PC-3 (cell line): ENCODE measurements around the gene AKT1. TPM values are rescaled to one million over a fixed set of nuclear protein-coding genes. Genes with fewer than 3 reads are reported as not detected.

Source experiments
- ATAC-seq: fragments of 200-7000 bp; cut with Tn5 transposase; 2 replicates; pipeline ENCODE4 v1.9.1; 2020; ENCODE audit warnings: mild to moderate bottlenecking, moderate library complexity
- BruUV-seq: library from RNA; stranded (reverse); fragments of 400-500 nt; replicated peaks from 2 replicates; lab custom pipeline; 2021; lab: Mats Ljungman, UMichigan
- CTCF ChIA-PET: fragments of 300-600 bp; sonication (Branson Sonifier 250); formaldehyde crosslinking; loops from one replicate; lab custom pipeline; 2022; ENCODE audit warnings: antibody characterized with exemption; lab: Charles Lee
- POLR2A ChIA-PET: fragments of 300-600 bp; sonication (Branson Sonifier 250); formaldehyde crosslinking; loops from one replicate; lab custom pipeline; 2022; ENCODE audit warnings: antibody characterized with exemption; ENCODE audit not compliant: unreplicated experiment; lab: Charles Lee
- DNase-seq: peaks from one replicate; pipeline ENCODE4 v3.0.0-alpha.2; 2015
- H2AFZ ChIP-seq: fragments of 300-600 bp; sonication (generic); 2 replicates; pipeline ENCODE4 v1.6.0; 2016; ENCODE audit warnings: antibody characterized with exemption, low read length
- H3F3A ChIP-seq: fragments of 300-600 bp; sonication (generic); one replicate; pipeline ENCODE4 v1.6.0; 2017; ENCODE audit warnings: antibody characterized with exemption, low read length, control low read depth, mild to moderate bottlenecking; ENCODE audit not compliant: unreplicated experiment
- H3K27ac ChIP-seq: fragments of 300-600 bp; sonication (generic); 2 replicates; pipeline ENCODE4 v1.5.1; 2016; ENCODE audit warnings: mild to moderate bottlenecking, low read length
- H3K27me3 ChIP-seq: fragments of 300-600 bp; sonication (generic); 2 replicates; pipeline ENCODE4 v1.6.1; 2016; ENCODE audit warnings: low read length, mixed read lengths
- H3K36me3 ChIP-seq: fragments of 300-600 bp; sonication (generic); 2 replicates; pipeline ENCODE4 v1.6.1; 2016; ENCODE audit warnings: low read depth, mixed run types, low read length, mixed read lengths
- H3K4me1 ChIP-seq: fragments of 300-600 bp; sonication (generic); 2 replicates; pipeline ENCODE4 v1.5.1; 2016; ENCODE audit warnings: low read length; ENCODE audit not compliant: insufficient read depth
- H3K4me2 ChIP-seq: fragments of 300-600 bp; sonication (generic); 2 replicates; pipeline ENCODE4 v1.6.0; 2016; ENCODE audit warnings: low read length
- H3K4me3 ChIP-seq: fragments of 300-600 bp; sonication (generic); 2 replicates; pipeline ENCODE4 v1.5.1; 2016; ENCODE audit warnings: mild to moderate bottlenecking, low read length, mixed read lengths
- H3K79me2 ChIP-seq: fragments of 300-600 bp; sonication (generic); 2 replicates; pipeline ENCODE4 v1.6.1; 2017; ENCODE audit warnings: low read length, mixed read lengths
- H3K9ac ChIP-seq: fragments of 300-600 bp; sonication (generic); 2 replicates; pipeline ENCODE4 v1.6.0; 2016; ENCODE audit warnings: mild to moderate bottlenecking, low read length
- H3K9me2 ChIP-seq: fragments of 300-600 bp; sonication (generic); replicated peaks from 2 replicates; pipeline ENCODE4 v1.6.1; 2016; ENCODE audit warnings: mixed run types, low read length, mixed read lengths
- H3K9me3 ChIP-seq: fragments of 300-600 bp; sonication (generic); 2 replicates; pipeline ENCODE4 v1.6.1; 2016; ENCODE audit warnings: low read length, mixed read lengths
- H4K20me1 ChIP-seq: fragments of 300-600 bp; sonication (generic); 2 replicates; pipeline ENCODE4 v1.6.1; 2016; ENCODE audit warnings: low read length, mixed read lengths
- EZH2 ChIP-seq: fragments of 300-600 bp; sonication (generic); IDR thresholded peaks from one replicate; pipeline ENCODE4 v1.6.1; 2017; ENCODE audit warnings: antibody characterized with exemption, mild to moderate bottlenecking, low read length; ENCODE audit not compliant: unreplicated experiment
- EZH2phosphoT487 ChIP-seq: fragments of 300-600 bp; sonication (generic); IDR thresholded peaks from 2 replicates; pipeline ENCODE4 v1.6.1; 2018; ENCODE audit warnings: mild to moderate bottlenecking, antibody characterized with exemption, low read length, borderline replicate concordance
- intact Hi-C: fragments of 100-400 bp; cut with micrococcal nuclease; formaldehyde crosslinking; loops from 2 replicates; pipeline ENCODE4 v1.9.0; 2023
- total RNA-seq: library from RNA; depleted of rRNA; stranded (reverse); fragments of >200 nt; gene quantifications from 2 replicates; pipeline ENCODE4 v1.2.3, GENCODE V29; 2014
- TF ChIP-seq, protein P1 (sequence below): fragments of 300-600 bp; sonication (generic); conservative IDR thresholded peaks from 2 replicates; pipeline ENCODE4 v1.5.1; 2017; ENCODE audit warnings: antibody characterized with exemption, low read depth, mild to moderate bottlenecking, low read length

Gene AKT1
- total RNA-seq, 1 experiment from 2014 or later, result 196 TPM

DNA sequence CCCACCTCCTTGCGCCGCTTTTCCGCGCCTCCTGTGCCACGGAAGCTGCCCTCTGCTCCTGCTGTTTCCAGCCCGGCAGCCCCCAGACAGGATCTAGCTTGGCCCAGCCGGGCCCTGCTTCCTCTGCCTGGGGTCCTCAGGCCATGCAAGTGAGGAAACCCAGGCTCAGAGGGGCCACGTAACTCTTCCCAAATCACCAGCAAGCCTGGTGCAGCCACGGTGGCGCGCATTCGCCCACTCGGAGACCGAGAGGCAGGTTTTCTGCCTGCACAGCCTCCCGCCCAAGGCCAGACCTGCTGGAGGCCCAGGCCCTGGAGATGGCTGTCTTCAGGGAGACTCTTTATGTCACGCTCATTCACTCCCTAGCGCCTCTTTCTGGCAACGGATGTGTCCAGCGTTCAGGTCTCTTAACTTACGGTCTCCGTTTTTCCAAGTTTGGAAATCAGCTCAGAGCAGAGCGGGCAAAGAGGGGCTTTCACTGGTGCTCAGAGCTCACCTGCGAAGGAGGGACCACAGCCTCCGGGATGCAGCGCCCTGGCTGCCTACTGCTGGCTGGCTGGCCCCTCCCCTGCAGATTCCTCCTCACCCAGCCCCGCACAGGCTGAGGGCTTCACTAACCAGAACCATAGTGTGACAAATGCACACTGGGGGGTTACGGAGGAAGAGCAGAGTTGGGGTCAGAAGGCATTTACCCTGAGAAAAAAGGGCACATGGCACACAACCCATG is 48.9 kb upstream of the AKT1 start:
- no TSS peak for BruUV-seq
- no peaks in the 10 kb centered on the region for H3K36me3 ChIP-seq
- POLR2A ChIA-PET, result no interaction called here
- DNase-seq (peak; percentile 28), ATAC-seq (peak; percentile 52)
- CTCF ChIA-PET, result interaction anchor here (0.6 kb wide), 1 partner anchor 54 kb away, joined by 5 read pairs; no protein-coding TSS in a partner anchor
- TF ChIP-seq, protein P1, sequence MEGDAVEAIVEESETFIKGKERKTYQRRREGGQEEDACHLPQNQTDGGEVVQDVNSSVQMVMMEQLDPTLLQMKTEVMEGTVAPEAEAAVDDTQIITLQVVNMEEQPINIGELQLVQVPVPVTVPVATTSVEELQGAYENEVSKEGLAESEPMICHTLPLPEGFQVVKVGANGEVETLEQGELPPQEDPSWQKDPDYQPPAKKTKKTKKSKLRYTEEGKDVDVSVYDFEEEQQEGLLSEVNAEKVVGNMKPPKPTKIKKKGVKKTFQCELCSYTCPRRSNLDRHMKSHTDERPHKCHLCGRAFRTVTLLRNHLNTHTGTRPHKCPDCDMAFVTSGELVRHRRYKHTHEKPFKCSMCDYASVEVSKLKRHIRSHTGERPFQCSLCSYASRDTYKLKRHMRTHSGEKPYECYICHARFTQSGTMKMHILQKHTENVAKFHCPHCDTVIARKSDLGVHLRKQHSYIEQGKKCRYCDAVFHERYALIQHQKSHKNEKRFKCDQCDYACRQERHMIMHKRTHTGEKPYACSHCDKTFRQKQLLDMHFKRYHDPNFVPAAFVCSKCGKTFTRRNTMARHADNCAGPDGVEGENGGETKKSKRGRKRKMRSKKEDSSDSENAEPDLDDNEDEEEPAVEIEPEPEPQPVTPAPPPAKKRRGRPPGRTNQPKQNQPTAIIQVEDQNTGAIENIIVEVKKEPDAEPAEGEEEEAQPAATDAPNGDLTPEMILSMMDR, result no peak
- no peak for TF ChIP-seq EZH2phosphoT487
- no peak for TF ChIP-seq EZH2
- no peaks in the 10 kb centered on the region for H3K79me2 ChIP-seq
- H3K4me2 ChIP-seq, result peak overlapping the region; percentile 78
- H3K4me3 ChIP-seq, result peak overlapping the region; percentile 51
- no peak overlapping the region for H3K9ac ChIP-seq
- H3K9me3 ChIP-seq, result no peaks in the 10 kb centered on the region
- no peaks in the 10 kb centered on the region for H3K9me2 ChIP-seq
- peaks cover 32% of the 10 kb centered on the region for H3K27me3 ChIP-seq
- intact Hi-C loops, result no loop called here
- H3K4me1 ChIP-seq, result no peaks in the 10 kb centered on the region
- peak overlapping the region; percentile 63 for H2AFZ ChIP-seq
- H4K20me1 ChIP-seq, result no peaks in the 10 kb centered on the region
- H3K27ac ChIP-seq, result no peak overlapping the region
- no peaks in the 10 kb centered on the region for H3F3A ChIP-seq

DNA sequence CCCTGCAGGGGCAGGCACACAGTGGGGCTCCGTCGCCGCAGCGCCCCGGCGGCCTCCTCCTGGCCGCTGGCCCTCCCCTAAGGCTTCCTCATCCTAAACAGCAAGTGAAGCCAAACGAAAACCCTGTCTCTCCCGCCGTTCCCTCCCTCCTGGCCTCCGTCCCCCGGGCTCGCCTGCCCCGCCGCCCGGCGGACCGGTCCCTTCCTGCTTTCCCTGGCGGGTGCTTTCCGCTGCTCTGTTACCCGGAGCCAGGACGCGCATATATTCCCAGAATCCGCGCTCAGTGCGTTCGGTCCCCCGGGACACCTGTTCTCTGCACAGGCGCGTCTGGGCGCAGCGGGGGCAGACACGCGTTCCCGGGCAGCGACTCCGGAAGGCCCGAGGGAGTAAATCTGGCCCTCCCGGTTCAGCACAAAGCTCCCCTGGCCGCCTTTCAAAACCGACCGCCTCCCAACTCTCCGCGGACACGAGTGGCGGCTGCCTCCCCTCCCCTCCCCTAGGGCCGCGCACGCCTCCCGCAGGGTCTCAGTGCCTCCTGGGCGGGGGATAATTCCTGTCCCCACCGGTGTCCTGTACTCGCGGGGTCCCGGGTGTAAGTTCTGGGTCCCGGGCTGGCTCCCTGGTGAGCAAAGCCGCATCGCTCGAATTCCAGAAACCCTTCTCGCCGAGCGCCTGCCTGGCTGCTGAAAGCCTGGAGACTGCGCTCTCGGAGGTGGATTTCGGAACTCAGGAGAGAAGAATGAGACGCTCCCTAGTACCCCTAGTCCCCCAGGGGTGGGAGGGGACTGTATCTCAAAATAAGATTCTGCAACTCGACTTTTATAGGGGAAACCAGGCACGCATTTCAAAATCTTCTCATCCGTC is 48.1 kb upstream of the AKT1 start:
- no peaks in the 10 kb centered on the region for H4K20me1 ChIP-seq
- DNase-seq, result no peak
- POLR2A ChIA-PET, result no interaction called here
- H3K4me2 ChIP-seq, result peak overlapping the region; percentile 78
- no peaks in the 10 kb centered on the region for H3K9me3 ChIP-seq
- no peaks in the 10 kb centered on the region for H3F3A ChIP-seq
- no TSS peak for BruUV-seq
- no peaks in the 10 kb centered on the region for H3K36me3 ChIP-seq
- H3K4me1 ChIP-seq, result no peaks in the 10 kb centered on the region
- no peaks in the 10 kb centered on the region for H3K79me2 ChIP-seq
- intact Hi-C loops, result no loop called here
- peak; percentile 42 for ATAC-seq
- no peak overlapping the region for H3K9ac ChIP-seq
- no peak overlapping the region for H3K27ac ChIP-seq
- no peaks in the 10 kb centered on the region for H3K9me2 ChIP-seq
- peaks cover 32% of the 10 kb centered on the region for H3K27me3 ChIP-seq
- CTCF ChIA-PET, result no interaction called here
- H2AFZ ChIP-seq, result peak overlapping the region; percentile 63
- TF ChIP-seq EZH2 (peak; percentile 43), EZH2phosphoT487 (no peak)
- TF ChIP-seq, protein P1, result no peak
- H3K4me3 ChIP-seq, result peak overlapping the region; percentile 51
